Globus pallidus (tissue), 1 donor: ENCODE data around the gene THOC1.

Experiments
- DNase-seq: peaks from one replicate; pipeline ENCODE4 v3.0.0-alpha.2; 2015; ENCODE audit warnings: low spot score

The THOC1 gene

GRCh38 chr18:274313-274712 lies 6.5 kb upstream of the THOC1 start:
- no peak for DNase-seq

GRCh38 chr18:273525-273924 lies 5.7 kb upstream of the THOC1 start:
- no peak for DNase-seq

GRCh38 chr18:272650-273049 lies 4.8 kb upstream of the THOC1 start:
- no peak for DNase-seq

- no peak for DNase-seq
These were observed 1.7 kb upstream of the THOC1 start for GRCh38 chr18:269480-270095.

- no peak for DNase-seq
These were observed 513 bp downstream of the THOC1 start for GRCh38 chr18:267380-267687.

- no peak for DNase-seq
These were observed 6.3 kb downstream of the THOC1 start for GRCh38 chr18:261398-262073.

- no peak for DNase-seq
These were observed 7.3 kb downstream of the THOC1 start for GRCh38 chr18:260547-260946.

- DNase-seq: no peak
These were observed 12.7 kb downstream of the THOC1 start for GRCh38 chr18:255171-255570.

- DNase-seq: no peak
These were observed 14.7 kb downstream of the THOC1 start for GRCh38 chr18:253121-253520.

GRCh38 chr18:251572-251971 lies 16.3 kb downstream of the THOC1 start:
- no peak for DNase-seq

GRCh38 chr18:250685-251084 lies 17.2 kb downstream of the THOC1 start:
- no peak for DNase-seq

- no peak for DNase-seq
These were observed 19.8 kb downstream of the THOC1 start for GRCh38 chr18:248053-248452.

GRCh38 chr18:245282-245847 lies 22.5 kb downstream of the THOC1 start:
- no peak for DNase-seq

- no peak for DNase-seq
These were observed 27.7 kb downstream of the THOC1 start for GRCh38 chr18:240175-240574.

- no peak for DNase-seq
These were observed 36.3 kb downstream of the THOC1 start for GRCh38 chr18:231563-231962.

- DNase-seq: no peak
These were observed 39.3 kb downstream of the THOC1 start for GRCh38 chr18:228586-228985.

GRCh38 chr18:227902-228301 lies 39.9 kb downstream of the THOC1 start:
- DNase-seq: no peak

GRCh38 chr18:227374-227773 lies 40.5 kb downstream of the THOC1 start:
- no peak for DNase-seq

GRCh38 chr18:225745-226144 lies 42.1 kb downstream of the THOC1 start:
- DNase-seq: no peak

GRCh38 chr18:220708-221107 lies 47.1 kb downstream of the THOC1 start:
- no peak for DNase-seq

- DNase-seq: no peak
These were observed 50.1 kb downstream of the THOC1 start for GRCh38 chr18:217532-218336.

- DNase-seq: no peak
These were observed 52.3 kb downstream of the THOC1 start for GRCh38 chr18:215448-216010.

- DNase-seq: peak; percentile 63
These were observed 53.9 kb downstream of the THOC1 start for GRCh38 chr18:213966-214365.
